Activated CD4-positive, alpha-beta T cell treated with anti-CD3 and anti-CD28 coated beads, Interleukin-2, amount 10 ng/mL, durations not matched to agents 24 days and 14 days (primary cell): ENCODE data around the gene DPP10. TPM values are rescaled to one million over a fixed set of nuclear protein-coding genes. Genes with fewer than 3 reads are reported as not detected.

ENCODE experiments used
- DNase-seq: peaks from one replicate; pipeline ENCODE4 v3.0.0; 2022
- H3K27ac Mint-ChIP-seq: one replicate; pipeline ENCODE4 v1.8.0; 2022; ENCODE audit warnings: mild to moderate bottlenecking, mixed read lengths
- H3K27me3 Mint-ChIP-seq: one replicate; pipeline ENCODE4 v1.8.0; 2022; ENCODE audit warnings: mixed read lengths
- H3K36me3 Mint-ChIP-seq: one replicate; pipeline ENCODE4 v1.8.0; 2022; ENCODE audit warnings: low read depth, mild to moderate bottlenecking, mixed read lengths
- H3K4me1 Mint-ChIP-seq: one replicate; pipeline ENCODE4 v1.8.0; 2021; ENCODE audit warnings: mixed read lengths
- H3K4me3 Mint-ChIP-seq: one replicate; pipeline ENCODE4 v1.8.0; 2022; ENCODE audit warnings: mild to moderate bottlenecking, moderate library complexity, mixed read lengths
- H3K9me3 Mint-ChIP-seq: one replicate; pipeline ENCODE4 v1.8.0; 2021; ENCODE audit warnings: mixed read lengths
- intact Hi-C: fragments of 100-400 bp; cut with micrococcal nuclease; formaldehyde crosslinking; loops from one replicate; pipeline ENCODE4 v1.15.1; 2023
- total RNA-seq: library from RNA; stranded (reverse); gene quantifications from 2 replicates; pipeline ENCODE4 v1.2.3, GENCODE V29; 2022

The DPP10 gene
- total RNA-seq, 1 donor from 2014 or later, result not detected

DNA sequence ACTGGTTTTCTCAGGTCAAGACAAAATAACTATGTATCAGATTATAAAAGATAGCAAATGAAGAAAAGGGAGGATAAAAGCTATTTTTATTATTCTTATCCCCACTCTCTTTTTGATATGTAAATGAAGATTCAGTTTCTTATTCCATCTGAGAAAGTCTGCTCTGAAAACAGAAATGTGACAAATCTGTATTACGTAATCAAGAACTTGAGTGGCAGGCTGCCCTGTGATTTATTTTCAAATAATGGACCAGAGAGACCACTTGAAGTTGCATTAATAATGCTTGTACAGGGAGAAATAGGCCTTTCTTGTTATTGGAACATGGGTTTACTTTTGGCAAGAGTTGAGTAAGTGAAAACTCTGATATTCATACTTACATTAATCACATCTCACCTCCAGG is 727.4 kb downstream of the DPP10 start:
- Mint-ChIP-seq H3K36me3 (no peaks in the 10 kb centered on the region), H3K4me1 (no peaks in the 10 kb centered on the region), H3K9me3 (no peaks in the 10 kb centered on the region), H3K4me3 (no peak overlapping the region), H3K27me3 (no peaks in the 10 kb centered on the region), H3K27ac (no peak overlapping the region)
- DNase-seq, result no peak
- intact Hi-C loops, result no loop called here

DNA sequence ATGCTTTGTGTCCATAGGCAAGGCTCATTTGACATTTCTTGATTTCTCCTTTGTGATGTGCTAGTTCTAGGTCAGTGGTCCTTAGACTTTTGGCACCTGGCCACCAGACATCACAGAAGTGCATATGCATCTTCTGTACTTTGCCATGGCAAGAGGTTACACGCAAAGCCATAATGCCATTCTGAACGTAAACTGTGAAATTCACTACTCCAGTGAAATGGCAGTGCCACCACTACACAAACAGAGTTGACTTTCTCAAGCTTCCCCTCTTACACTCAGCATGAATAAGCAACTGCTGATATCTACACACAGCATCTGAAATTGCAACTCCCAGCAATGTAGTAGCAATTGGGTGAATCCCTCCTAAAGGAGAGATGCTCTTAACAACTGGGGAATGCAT is 729.3 kb downstream of the DPP10 start:
- no peaks in the 10 kb centered on the region for H3K27me3 Mint-ChIP-seq

DNA sequence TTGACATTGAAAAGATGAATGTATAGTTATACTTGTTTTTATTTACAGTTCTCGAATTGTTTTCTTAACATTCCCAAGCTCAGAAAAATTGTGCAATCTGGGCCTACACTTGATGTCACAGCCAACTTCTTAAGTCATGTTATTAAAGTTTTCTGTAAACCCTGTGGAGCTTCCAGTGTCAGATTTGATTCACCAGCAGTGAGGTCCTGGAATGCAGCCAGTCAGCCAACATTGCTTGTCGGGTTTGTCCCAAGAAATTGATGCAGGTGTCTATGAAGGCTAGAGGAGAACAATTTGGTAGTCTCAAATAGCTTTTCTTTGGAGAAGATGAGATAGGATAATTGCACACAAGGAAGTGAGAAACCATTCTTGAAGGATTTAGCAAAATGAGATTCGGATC is 732.2 kb downstream of the DPP10 start:
- no peaks in the 10 kb centered on the region for H3K9me3 Mint-ChIP-seq
- no peaks in the 10 kb centered on the region for H3K4me1 Mint-ChIP-seq
- H3K4me3 Mint-ChIP-seq, result no peak overlapping the region
- H3K27ac Mint-ChIP-seq, result no peak overlapping the region
- no peaks in the 10 kb centered on the region for H3K36me3 Mint-ChIP-seq
- intact Hi-C loops, result no loop called here
- DNase-seq, result no peak
- H3K27me3 Mint-ChIP-seq, result no peaks in the 10 kb centered on the region

More for the DNA sequence above, 729.3 kb downstream of the DPP10 start:
- no peak overlapping the region for H3K4me3 Mint-ChIP-seq
- no peak for DNase-seq
- intact Hi-C loops, result no loop called here
- no peak overlapping the region for H3K27ac Mint-ChIP-seq
- no peaks in the 10 kb centered on the region for H3K36me3 Mint-ChIP-seq
- H3K9me3 Mint-ChIP-seq, result no peaks in the 10 kb centered on the region
- H3K4me1 Mint-ChIP-seq, result no peaks in the 10 kb centered on the region

DNA sequence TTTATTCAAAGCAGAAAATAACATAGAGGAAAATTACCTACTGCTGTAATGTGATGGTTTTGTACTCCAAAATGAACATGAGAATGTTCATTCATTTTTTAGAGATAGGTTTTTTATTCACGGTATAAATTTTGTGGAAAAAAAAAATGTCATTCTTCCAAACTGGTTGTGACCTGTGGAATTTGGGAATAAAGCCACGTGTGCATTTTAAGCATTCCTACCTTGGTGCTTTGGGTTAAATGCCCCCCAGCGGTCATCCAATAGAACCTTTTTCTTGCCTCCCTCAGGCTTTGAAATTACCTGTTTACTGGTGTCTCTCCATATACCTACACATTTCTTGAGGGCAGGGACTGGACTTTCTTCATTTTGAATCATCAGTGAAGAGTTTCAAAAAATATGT is 740.7 kb downstream of the DPP10 start:
- Mint-ChIP-seq H3K9me3 (no peaks in the 10 kb centered on the region), H3K4me1 (no peaks in the 10 kb centered on the region), H3K27me3 (no peaks in the 10 kb centered on the region), H3K36me3 (no peaks in the 10 kb centered on the region), H3K4me3 (no peak overlapping the region), H3K27ac (no peak overlapping the region)
- intact Hi-C loops, result no loop called here
- DNase-seq, result no peak

DNA sequence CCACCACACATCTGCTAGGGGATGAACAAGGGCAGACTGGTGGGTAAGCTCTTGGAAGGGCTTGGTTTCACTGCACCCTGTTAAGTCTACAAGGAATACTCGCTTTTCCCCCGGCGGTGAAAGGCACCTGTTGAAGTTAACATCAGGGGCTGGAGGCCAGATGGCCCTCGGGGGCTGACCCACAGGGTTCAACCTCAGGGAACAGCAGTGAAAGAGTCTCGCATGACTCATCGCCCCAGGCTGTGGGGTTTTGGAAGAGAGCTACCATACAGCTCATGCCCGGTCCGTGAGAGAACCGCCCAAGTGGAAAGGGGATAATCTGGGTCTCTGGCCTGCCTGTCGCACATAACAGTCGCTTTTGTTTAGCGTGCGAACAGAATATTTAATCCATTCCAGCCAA is 748.0 kb downstream of the DPP10 start:
- Mint-ChIP-seq H3K9me3 (peaks cover 5% of the 10 kb centered on the region), H3K4me1 (no peaks in the 10 kb centered on the region)
- intact Hi-C loops, result no loop called here

GRCh38 chr2:115194623-115195022 is 752.2 kb downstream of the DPP10 start:
- Mint-ChIP-seq H3K27ac (no peak overlapping the region), H3K4me1 (no peaks in the 10 kb centered on the region), H3K9me3 (no peaks in the 10 kb centered on the region), H3K36me3 (no peaks in the 10 kb centered on the region), H3K4me3 (no peak overlapping the region), H3K27me3 (no peaks in the 10 kb centered on the region)
- DNase-seq, result no peak
- intact Hi-C loops, result no loop called here

More for the DNA sequence above, 748.0 kb downstream of the DPP10 start:
- H3K36me3 Mint-ChIP-seq, result no peaks in the 10 kb centered on the region
- no peak overlapping the region for H3K4me3 Mint-ChIP-seq
- no peak for DNase-seq
- no peak overlapping the region for H3K27ac Mint-ChIP-seq
- H3K27me3 Mint-ChIP-seq, result no peaks in the 10 kb centered on the region

GRCh38 chr2:115196587-115196986 is 754.1 kb downstream of the DPP10 start:
- intact Hi-C loops, result no loop called here
- Mint-ChIP-seq H3K9me3 (no peaks in the 10 kb centered on the region), H3K4me3 (no peak overlapping the region), H3K36me3 (no peaks in the 10 kb centered on the region), H3K4me1 (no peaks in the 10 kb centered on the region), H3K27ac (no peak overlapping the region), H3K27me3 (no peaks in the 10 kb centered on the region)
- no peak for DNase-seq

- DNase-seq, result no peak
- intact Hi-C loops, result no loop called here
- Mint-ChIP-seq H3K4me1 (no peaks in the 10 kb centered on the region), H3K36me3 (no peaks in the 10 kb centered on the region), H3K9me3 (no peaks in the 10 kb centered on the region), H3K27ac (no peak overlapping the region), H3K27me3 (no peaks in the 10 kb centered on the region), H3K4me3 (no peak overlapping the region)
These were observed 757.5 kb downstream of the DPP10 start for GRCh38 chr2:115199966-115200365.

DNA sequence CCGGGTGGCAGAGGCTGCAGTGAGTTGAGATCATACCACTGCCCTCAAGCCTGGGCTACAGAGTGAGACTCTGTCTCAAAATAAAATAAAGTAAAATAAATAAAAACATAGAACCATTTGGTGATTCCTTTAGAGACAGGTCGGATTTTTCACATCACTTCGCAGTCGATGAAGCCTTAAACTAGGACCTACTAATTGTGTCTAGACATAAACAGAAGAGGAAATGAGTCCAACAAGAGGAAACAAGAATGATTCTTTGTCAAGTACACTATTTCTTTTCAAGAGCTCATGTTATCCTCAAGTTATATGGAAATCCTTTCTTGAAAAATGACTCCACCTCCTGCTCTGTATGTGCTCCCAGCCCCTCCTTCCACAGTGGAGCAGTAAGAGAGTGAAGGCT is 758.9 kb downstream of the DPP10 start:
- Mint-ChIP-seq H3K27ac (no peak overlapping the region), H3K4me3 (no peak overlapping the region), H3K4me1 (no peaks in the 10 kb centered on the region), H3K9me3 (peaks cover 5% of the 10 kb centered on the region), H3K27me3 (no peaks in the 10 kb centered on the region), H3K36me3 (no peaks in the 10 kb centered on the region)
- intact Hi-C loops, result no loop called here
- DNase-seq, result no peak

GRCh38 chr2:115208493-115209164 is 766.2 kb downstream of the DPP10 start:
- intact Hi-C loops, result no loop called here
- H3K27ac Mint-ChIP-seq, result no peak overlapping the region
- no peaks in the 10 kb centered on the region for H3K27me3 Mint-ChIP-seq
- H3K9me3 Mint-ChIP-seq, result peaks cover 5% of the 10 kb centered on the region
- no peak overlapping the region for H3K4me3 Mint-ChIP-seq
- no peaks in the 10 kb centered on the region for H3K36me3 Mint-ChIP-seq
- no peaks in the 10 kb centered on the region for H3K4me1 Mint-ChIP-seq
- no peak for DNase-seq

GRCh38 chr2:115214050-115214449 is 771.6 kb downstream of the DPP10 start:
- intact Hi-C loops, result no loop called here
- Mint-ChIP-seq H3K4me1 (no peaks in the 10 kb centered on the region), H3K36me3 (no peaks in the 10 kb centered on the region), H3K27me3 (no peaks in the 10 kb centered on the region), H3K27ac (no peak overlapping the region), H3K9me3 (peaks cover 6% of the 10 kb centered on the region), H3K4me3 (no peak overlapping the region)
- DNase-seq, result no peak

GRCh38 chr2:115219296-115219695 is 776.9 kb downstream of the DPP10 start:
- Mint-ChIP-seq H3K27ac (no peak overlapping the region), H3K4me1 (no peaks in the 10 kb centered on the region), H3K36me3 (no peaks in the 10 kb centered on the region), H3K9me3 (peaks cover 11% of the 10 kb centered on the region), H3K27me3 (no peaks in the 10 kb centered on the region), H3K4me3 (no peak overlapping the region)
- intact Hi-C loops, result no loop called here
- DNase-seq, result no peak

- no peak overlapping the region for H3K4me3 Mint-ChIP-seq
- H3K36me3 Mint-ChIP-seq, result no peaks in the 10 kb centered on the region
- H3K4me1 Mint-ChIP-seq, result no peaks in the 10 kb centered on the region
- no peaks in the 10 kb centered on the region for H3K27me3 Mint-ChIP-seq
- no peak overlapping the region for H3K27ac Mint-ChIP-seq
- no peak for DNase-seq
- peaks cover 5% of the 10 kb centered on the region for H3K9me3 Mint-ChIP-seq
- intact Hi-C loops, result no loop called here
These were observed 791.7 kb downstream of the DPP10 start for GRCh38 chr2:115234186-115234585.

GRCh38 chr2:115234737-115235136 is 792.3 kb downstream of the DPP10 start:
- Mint-ChIP-seq H3K4me3 (no peak overlapping the region), H3K4me1 (no peaks in the 10 kb centered on the region), H3K27me3 (no peaks in the 10 kb centered on the region), H3K36me3 (no peaks in the 10 kb centered on the region), H3K9me3 (peaks cover 5% of the 10 kb centered on the region), H3K27ac (no peak overlapping the region)
- intact Hi-C loops, result no loop called here
- DNase-seq, result no peak

- Mint-ChIP-seq H3K9me3 (no peaks in the 10 kb centered on the region), H3K4me3 (no peak overlapping the region), H3K4me1 (no peaks in the 10 kb centered on the region), H3K36me3 (no peaks in the 10 kb centered on the region), H3K27me3 (no peaks in the 10 kb centered on the region), H3K27ac (no peak overlapping the region)
- intact Hi-C loops, result no loop called here
- DNase-seq, result no peak
These were observed 805.6 kb downstream of the DPP10 start for GRCh38 chr2:115248066-115248465.
